A673 (cell line): ENCODE results near the gene KRTAP10-2. TPM values are rescaled to one million over a fixed set of nuclear protein-coding genes. Genes with fewer than 3 reads are reported as not detected.
A peak's percentile ranks its signal among the peaks of the same experiment; 100 is the strongest.

Experiments used
- BruUV-seq: library from RNA; stranded (reverse); fragments of 400-500 nt; replicated peaks from 2 replicates; lab custom pipeline; 2021; lab: Mats Ljungman, UMichigan
- CTCF ChIA-PET: fragments of 300-600 bp; sonication (Branson Sonifier 250); formaldehyde crosslinking; loops from one replicate; lab custom pipeline; 2022; ENCODE audit warnings: antibody characterized with exemption; lab: Charles Lee
- POLR2A ChIA-PET: fragments of 300-600 bp; sonication (Branson Sonifier 250); formaldehyde crosslinking; loops from one replicate; lab custom pipeline; 2022; ENCODE audit warnings: antibody characterized with exemption; ENCODE audit not compliant: low non-redundant PET; lab: Charles Lee
- DNase-seq: peaks from one replicate; pipeline ENCODE4 v3.0.0-alpha.2; 2015; ENCODE audit warnings: low spot score
- H3K27ac ChIP-seq: fragments of 200-600 bp; sonication (generic); 2 replicates; pipeline ENCODE4 v1.5.1; 2016; ENCODE audit warnings: mixed run types, low read depth, mild to moderate bottlenecking, mixed read lengths, antibody characterized with exemption, low read length; ENCODE audit not compliant: poor library complexity, severe bottlenecking
- H3K27me3 ChIP-seq: fragments of 200-600 bp; sonication (generic); replicated peaks from 2 replicates; pipeline ENCODE4 v1.6.1; 2017; ENCODE audit warnings: mixed run types, low read depth, mild to moderate bottlenecking, mixed read lengths, antibody characterized with exemption, low read length; ENCODE audit not compliant: insufficient read depth, poor library complexity
- H3K36me3 ChIP-seq: fragments of 200-600 bp; sonication (generic); 2 replicates; pipeline ENCODE4 v1.6.1; 2016; ENCODE audit warnings: mixed run types, mild to moderate bottlenecking, mixed read lengths, antibody characterized with exemption, low read length; ENCODE audit not compliant: insufficient read depth, poor library complexity, severe bottlenecking
- H3K4me1 ChIP-seq: fragments of 200-600 bp; sonication (generic); 2 replicates; pipeline ENCODE4 v1.6.1; 2017; ENCODE audit warnings: mixed run types, mild to moderate bottlenecking, mixed read lengths, antibody characterized with exemption, low read length; ENCODE audit not compliant: insufficient read depth, poor library complexity, severe bottlenecking
- H3K4me3 ChIP-seq: fragments of 200-600 bp; sonication (generic); 2 replicates; pipeline ENCODE4 v1.5.1; 2016; ENCODE audit warnings: low read depth, mixed run types, mild to moderate bottlenecking, mixed read lengths, low read length; ENCODE audit not compliant: poor library complexity, severe bottlenecking
- H3K9me3 ChIP-seq: fragments of 200-600 bp; sonication (generic); 2 replicates; pipeline ENCODE4 v1.6.1; 2016; ENCODE audit warnings: mixed run types, low read depth, mild to moderate bottlenecking, mixed read lengths, antibody characterized with exemption, low read length; ENCODE audit not compliant: poor library complexity, severe bottlenecking
- EZH2 ChIP-seq: fragments of 200-600 bp; sonication (generic); IDR thresholded peaks from 2 replicates; pipeline ENCODE4 v1.6.1; 2017; ENCODE audit warnings: borderline replicate concordance, low read depth, mild to moderate bottlenecking, mixed read lengths, antibody characterized with exemption, low read length; ENCODE audit not compliant: poor library complexity, severe bottlenecking
- intact Hi-C: fragments of 100-400 bp; cut with micrococcal nuclease; formaldehyde crosslinking; loops from one replicate; pipeline ENCODE4 v1.10.0; 2022; ENCODE audit not compliant: unreplicated experiment
- total RNA-seq: library from RNA; stranded (reverse); gene quantifications from 2 replicates; pipeline ENCODE4 v1.2.3, GENCODE V29; 2021
- TF ChIP-seq, protein P1 (sequence below): fragments of 300-800, 200-600 bp; sonication (generic); conservative IDR thresholded peaks from 2 replicates; pipeline ENCODE4 v1.5.1; 2017; ENCODE audit warnings: low read depth, mild to moderate bottlenecking, antibody characterized with exemption, low read length, moderate library complexity, mixed read lengths

KRTAP10-2 gene
- total RNA-seq, 1 experiment from 2014 or later = 0.69 TPM

DNA sequence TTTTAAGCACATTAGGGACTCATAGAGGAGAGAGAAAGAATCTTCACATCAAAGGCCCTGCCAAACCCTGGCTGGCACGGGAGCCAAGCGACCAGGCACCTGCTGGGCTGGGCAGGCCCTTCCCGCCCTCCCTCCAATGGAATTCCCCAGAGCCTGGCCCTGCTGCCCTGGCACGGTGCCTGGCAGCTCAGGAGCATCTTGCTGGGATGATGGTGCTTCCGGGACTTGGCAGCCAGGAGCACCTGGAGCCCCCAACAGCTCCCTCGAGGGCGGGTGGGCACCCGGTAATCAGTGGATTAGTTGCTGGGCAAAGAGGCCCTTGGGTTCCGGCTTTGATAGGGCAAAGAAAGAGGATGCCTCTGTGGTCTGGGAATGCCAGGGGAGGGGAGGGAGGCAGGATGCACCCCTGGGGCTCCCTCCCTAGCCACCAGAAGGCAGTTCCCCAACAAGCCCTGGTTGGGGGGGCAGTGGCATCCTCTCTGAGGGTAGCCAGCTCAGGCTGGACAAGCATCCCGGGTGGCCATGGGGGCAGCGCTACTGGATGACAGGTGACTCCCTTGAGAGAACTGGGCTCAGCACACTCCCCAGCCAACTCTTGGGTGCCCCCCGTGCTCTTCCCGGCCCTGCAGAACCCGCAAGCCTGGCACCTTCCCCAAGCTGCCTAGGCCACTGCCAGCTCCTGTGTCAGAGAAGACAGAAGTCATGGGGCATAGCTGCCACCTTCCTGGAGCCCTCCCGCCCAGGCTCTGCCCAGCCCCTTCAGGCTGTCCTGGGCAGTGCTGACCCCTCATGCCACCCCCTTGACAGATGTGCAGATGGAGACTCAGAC lies 37.7 kb downstream of the KRTAP10-2 start:
- ChIA-PET CTCF (no interaction called here), POLR2A (no interaction called here)
- no peaks in the 10 kb centered on the region for H3K4me1 ChIP-seq
- BruUV-seq = no TSS peak
- DNase-seq = peak; percentile 34
- no peak overlapping the region for H3K4me3 ChIP-seq
- H3K27me3 ChIP-seq = no peaks in the 10 kb centered on the region
- no peaks in the 10 kb centered on the region for H3K9me3 ChIP-seq
- no peak overlapping the region for H3K27ac ChIP-seq
- no peaks in the 10 kb centered on the region for H3K36me3 ChIP-seq
- TF ChIP-seq EZH2 = no peak
- TF ChIP-seq, protein P1, sequence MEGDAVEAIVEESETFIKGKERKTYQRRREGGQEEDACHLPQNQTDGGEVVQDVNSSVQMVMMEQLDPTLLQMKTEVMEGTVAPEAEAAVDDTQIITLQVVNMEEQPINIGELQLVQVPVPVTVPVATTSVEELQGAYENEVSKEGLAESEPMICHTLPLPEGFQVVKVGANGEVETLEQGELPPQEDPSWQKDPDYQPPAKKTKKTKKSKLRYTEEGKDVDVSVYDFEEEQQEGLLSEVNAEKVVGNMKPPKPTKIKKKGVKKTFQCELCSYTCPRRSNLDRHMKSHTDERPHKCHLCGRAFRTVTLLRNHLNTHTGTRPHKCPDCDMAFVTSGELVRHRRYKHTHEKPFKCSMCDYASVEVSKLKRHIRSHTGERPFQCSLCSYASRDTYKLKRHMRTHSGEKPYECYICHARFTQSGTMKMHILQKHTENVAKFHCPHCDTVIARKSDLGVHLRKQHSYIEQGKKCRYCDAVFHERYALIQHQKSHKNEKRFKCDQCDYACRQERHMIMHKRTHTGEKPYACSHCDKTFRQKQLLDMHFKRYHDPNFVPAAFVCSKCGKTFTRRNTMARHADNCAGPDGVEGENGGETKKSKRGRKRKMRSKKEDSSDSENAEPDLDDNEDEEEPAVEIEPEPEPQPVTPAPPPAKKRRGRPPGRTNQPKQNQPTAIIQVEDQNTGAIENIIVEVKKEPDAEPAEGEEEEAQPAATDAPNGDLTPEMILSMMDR = no peak
- intact Hi-C loops = loop anchor here (5.0 kb wide), 1 partner anchor 229 kb away; no protein-coding TSS in a partner anchor

DNA sequence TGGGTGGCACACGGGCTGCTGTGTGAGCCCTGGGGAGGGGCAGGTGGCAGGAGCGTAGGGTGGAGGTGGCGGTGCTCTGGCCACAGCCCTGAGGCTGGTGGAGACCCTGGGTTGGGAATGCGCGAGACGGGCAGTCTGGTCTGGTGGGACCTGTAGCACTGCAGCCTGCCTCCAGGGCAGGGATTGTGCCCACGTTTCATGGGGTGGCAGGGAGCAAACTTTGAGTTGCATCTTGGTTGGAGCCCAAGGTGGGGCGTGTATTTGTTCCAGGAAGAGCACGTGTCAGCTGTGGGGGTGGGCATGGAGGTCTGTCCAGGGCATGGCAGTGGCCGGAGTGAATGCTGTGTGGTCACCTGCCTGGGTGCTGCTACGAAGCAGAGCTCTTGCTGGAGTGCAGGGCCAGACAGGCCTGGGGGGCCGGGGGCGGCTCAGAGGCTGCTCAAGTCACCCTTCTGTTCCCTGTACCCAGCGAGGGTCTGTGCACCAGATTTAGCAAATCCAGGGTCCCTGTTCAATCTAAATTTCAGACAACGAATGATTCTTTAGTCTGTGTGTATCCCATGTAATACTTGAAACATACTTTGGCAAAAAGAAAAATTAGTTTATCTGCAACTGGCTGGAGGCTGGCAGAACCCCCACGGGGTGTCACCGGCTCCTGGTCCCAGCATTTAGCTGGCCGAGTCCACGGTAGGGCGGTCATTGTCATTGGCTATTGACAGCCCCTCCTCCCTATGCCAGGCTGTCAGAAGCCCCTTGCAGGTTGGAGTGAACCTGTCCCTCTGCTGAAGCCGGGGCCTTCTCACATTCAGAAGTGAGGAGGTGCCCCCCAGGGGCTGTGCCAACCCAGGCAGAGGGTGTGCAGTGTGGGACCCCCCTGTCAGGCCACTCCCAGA lies 38.6 kb downstream of the KRTAP10-2 start:
- Histone ChIP-seq H3K4me1 (no peaks in the 10 kb centered on the region), H3K36me3 (no peaks in the 10 kb centered on the region), H3K27ac (no peak overlapping the region), H3K4me3 (no peak overlapping the region), H3K9me3 (no peaks in the 10 kb centered on the region), H3K27me3 (no peaks in the 10 kb centered on the region)
- intact Hi-C loops = loop anchor here (5.0 kb wide), 1 partner anchor 230 kb away; no protein-coding TSS in a partner anchor
- TF ChIP-seq EZH2 = no peak
- TF ChIP-seq, protein P1 = no peak
- BruUV-seq = no TSS peak
- CTCF ChIA-PET = no interaction called here
- POLR2A ChIA-PET = interaction anchor here (0.5 kb wide), 1 partner anchor 140 kb away, joined by 4 read pairs; no protein-coding TSS in a partner anchor
- DNase-seq = no peak

DNA sequence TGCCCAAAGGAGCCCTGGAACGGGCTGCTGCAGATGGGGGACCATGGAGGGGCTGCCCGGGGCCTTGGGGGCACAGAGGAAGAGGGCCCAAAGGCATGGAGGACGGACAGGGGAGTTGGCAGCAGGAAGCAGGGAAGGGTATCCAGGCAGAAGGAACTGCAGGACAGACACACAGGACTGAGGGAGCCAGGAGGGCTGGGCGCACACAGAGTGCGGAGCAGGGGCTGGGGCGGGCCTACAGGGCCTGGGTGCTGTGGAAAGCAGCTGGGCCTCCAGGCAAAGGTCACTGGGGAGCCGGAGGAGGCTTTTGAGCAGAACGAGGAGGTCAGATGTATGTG lies 39.4 kb downstream of the KRTAP10-2 start:
- H3K27ac ChIP-seq = no peak overlapping the region
- intact Hi-C loops = loop anchor here (2.0 to 5.0 kb wide), 2 partner anchors 230 to 281 kb away; no protein-coding TSS in a partner anchor
- TF ChIP-seq, protein P1 = no peak
- TF ChIP-seq EZH2 = no peak
- no peaks in the 10 kb centered on the region for H3K9me3 ChIP-seq
- CTCF ChIA-PET = interaction anchor here (2.3 kb wide), 1 partner anchor 281 kb away, joined by 12 read pairs; no protein-coding TSS in a partner anchor
- H3K4me1 ChIP-seq = no peaks in the 10 kb centered on the region
- H3K4me3 ChIP-seq = no peak overlapping the region
- POLR2A ChIA-PET = no interaction called here
- H3K36me3 ChIP-seq = no peaks in the 10 kb centered on the region
- BruUV-seq = no TSS peak
- DNase-seq = no peak
- no peaks in the 10 kb centered on the region for H3K27me3 ChIP-seq
